C4-2B (cell line): ENCODE data around the gene PGS1.

Experiments
- ZFX ChIP-seq: fragments of 450-650 bp; IDR thresholded peaks from 2 replicates; pipeline ENCODE4 v1.6.1; 2017
- TF ChIP-seq, protein P1 (sequence below): fragments of 450-650 bp; conservative IDR thresholded peaks from 2 replicates; pipeline ENCODE4 v1.5.1; 2017; ENCODE audit warnings: mild to moderate bottlenecking

DNA sequence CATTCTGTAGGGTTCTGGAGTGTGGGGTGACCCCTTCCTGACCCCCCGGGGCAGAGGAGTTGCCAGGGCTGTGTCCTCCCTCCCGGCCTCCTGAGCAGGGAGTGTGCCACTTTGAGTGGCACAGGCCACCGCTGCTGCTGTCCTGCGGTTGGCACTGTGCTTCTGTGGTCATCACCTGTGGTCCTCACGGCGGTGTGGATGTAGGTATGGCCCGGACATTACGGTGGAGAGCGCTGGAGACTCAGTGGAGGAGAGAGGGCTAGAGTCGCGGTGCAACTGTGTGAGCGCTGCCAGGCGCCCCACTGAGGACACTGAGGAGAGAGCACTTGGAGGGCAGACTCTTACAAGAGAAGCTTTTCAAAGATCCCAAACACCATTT is 39.1 kb downstream of the PGS1 start:
- TF ChIP-seq, protein P1, sequence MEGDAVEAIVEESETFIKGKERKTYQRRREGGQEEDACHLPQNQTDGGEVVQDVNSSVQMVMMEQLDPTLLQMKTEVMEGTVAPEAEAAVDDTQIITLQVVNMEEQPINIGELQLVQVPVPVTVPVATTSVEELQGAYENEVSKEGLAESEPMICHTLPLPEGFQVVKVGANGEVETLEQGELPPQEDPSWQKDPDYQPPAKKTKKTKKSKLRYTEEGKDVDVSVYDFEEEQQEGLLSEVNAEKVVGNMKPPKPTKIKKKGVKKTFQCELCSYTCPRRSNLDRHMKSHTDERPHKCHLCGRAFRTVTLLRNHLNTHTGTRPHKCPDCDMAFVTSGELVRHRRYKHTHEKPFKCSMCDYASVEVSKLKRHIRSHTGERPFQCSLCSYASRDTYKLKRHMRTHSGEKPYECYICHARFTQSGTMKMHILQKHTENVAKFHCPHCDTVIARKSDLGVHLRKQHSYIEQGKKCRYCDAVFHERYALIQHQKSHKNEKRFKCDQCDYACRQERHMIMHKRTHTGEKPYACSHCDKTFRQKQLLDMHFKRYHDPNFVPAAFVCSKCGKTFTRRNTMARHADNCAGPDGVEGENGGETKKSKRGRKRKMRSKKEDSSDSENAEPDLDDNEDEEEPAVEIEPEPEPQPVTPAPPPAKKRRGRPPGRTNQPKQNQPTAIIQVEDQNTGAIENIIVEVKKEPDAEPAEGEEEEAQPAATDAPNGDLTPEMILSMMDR = no peak
- TF ChIP-seq ZFX = no peak
